GM04503 (cell line): ENCODE results near the gene PLBD1.

Experiments used
- DNase-seq: peaks from one replicate; pipeline ENCODE4 v3.0.0-alpha.2; 2012; ENCODE audit warnings: low read depth

The PLBD1 gene

DNA sequence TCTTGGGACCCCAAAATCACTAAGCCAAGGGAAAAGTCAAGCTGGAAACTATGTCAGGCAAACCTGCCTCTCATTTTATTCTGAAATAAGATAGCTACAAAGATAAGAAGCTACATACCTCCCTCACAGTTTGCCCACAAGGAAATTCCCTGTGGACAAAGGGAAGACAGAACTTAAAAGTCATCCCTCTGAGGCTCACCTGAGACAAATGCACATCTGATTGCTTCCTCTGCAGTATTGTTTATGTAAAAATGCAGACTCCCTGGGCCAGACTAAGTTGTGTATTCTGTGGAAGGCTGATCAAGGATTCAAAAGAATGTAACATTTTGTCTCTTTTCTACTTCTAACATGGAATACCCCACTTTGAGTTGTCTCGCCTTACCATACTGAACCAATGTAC is 2.5 kb upstream of the PLBD1 start:
- DNase-seq: no peak

DNA sequence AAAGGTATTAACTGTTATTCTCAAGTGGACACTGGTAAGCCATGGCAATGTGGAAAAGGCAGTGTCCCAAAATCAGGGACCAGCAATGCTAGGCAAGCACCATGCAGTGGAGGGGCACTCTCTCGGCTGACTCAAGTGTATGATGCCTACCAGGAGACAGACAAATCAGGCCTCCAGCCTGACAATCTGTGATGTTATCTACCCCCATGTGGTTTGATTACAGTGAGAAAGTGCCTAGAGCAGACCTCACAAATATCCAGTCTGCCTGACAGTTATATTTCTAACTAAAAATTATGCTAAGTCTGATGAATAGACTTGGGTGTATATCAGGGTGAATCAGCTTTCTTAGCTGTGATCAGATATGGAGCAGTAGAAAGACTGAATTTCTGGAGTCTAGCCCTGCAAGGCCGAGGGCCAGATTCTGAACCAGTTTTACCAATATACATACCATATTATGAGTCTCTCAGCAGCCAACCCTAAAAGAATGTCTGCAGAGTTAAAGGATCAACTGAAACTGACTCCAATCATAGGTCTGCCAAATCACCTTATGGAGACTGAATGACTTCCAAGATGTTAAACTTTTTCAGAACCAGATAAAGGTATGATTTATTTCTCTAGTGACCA is 3.2 kb downstream of the PLBD1 start:
- no peak for DNase-seq

DNA sequence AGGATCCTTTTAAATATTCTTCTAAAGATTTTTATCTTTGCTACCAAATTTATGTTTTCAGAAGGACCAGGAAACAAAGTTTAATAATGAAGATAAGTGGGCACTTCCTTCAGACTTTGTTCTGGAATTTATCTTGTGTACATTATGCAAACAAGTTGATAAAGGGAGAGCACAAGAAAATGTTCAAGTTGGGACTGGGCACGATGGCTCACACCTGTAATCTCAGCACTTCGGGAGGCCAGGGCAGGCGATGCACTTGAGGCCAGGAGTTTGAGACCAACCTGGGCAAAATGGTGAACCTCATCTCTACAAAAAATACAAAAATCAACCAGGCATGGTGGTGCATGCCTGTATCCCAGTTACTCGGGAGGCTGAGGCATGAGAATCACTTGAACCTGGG is 4.6 kb downstream of the PLBD1 start:
- no peak for DNase-seq

DNA sequence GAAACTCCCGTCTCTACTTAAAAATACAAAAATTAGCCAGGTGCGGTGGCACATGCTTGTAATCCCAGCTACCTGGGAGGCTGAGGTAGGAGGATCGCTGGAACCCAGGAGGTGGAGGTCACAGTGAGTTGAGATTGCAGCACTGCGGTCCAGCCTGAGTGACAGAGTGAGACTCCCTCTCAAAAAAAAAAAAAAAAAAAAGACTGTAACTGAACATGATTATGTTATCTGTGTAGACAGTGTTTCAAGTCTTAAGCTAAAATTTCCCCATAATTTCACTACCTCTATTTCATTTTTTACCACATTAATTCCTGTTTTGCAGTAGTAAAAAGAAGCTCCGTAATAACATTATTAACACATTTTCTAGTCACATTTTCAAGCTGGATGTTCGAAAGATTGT is 5.4 kb downstream of the PLBD1 start:
- DNase-seq: no peak

DNA sequence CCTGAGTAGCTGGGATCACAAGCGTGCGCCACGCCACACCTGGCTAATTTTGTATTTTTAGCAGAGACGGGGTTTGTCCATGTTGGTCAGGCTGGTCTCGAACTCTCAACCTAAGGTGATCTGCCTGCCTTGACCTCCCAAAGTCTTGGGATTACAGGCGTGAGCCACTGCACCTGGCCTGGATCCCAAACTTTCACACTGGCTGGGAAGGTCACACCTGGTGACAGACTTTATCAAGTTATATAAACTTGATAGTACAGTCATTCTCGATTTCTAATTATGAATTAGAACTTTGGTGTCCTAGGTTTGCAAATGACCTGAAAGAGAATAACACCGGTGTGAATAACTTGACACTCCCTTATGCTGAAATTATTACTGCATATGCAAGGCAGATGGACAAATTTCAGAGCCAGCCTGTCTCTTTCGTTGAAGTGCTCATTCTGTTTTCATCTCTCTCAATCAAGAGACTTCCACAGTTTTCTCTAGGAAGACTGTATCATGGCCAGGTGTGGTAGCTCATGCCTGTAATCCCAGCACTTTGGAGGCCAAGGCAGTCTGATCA is 5.9 kb downstream of the PLBD1 start:
- DNase-seq: no peak

DNA sequence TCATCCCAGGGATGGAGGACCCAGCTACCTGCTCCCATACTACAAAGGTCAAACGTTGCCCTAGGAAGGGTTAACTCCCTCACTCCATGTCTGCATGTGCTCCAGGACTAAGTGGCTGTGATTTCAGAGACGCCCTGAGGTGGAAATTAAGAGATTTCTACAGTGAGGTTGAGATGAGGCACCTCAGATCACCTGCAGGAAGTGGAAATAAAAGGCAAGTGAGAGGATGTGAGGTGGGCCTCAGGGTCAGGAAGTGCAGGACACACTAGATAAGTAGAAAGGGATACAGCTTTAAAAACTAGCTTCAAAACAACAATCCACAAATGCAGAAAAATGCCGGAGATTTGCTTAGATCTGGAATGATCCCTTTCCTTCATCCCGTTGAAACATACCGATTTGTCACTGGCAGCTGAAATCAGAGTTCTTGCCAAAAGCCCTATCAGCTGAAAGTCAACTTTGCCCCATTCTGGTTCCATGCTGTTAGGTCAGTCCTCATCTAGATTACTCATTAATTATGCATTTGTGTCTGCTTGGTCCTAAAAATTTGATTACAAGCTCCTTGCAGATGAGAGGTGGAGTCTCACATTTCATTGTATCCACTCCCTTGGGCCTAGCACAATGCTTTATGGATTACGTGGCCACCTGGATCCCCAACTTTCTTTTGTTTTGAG is 6.6 kb downstream of the PLBD1 start:
- DNase-seq: no peak

DNA sequence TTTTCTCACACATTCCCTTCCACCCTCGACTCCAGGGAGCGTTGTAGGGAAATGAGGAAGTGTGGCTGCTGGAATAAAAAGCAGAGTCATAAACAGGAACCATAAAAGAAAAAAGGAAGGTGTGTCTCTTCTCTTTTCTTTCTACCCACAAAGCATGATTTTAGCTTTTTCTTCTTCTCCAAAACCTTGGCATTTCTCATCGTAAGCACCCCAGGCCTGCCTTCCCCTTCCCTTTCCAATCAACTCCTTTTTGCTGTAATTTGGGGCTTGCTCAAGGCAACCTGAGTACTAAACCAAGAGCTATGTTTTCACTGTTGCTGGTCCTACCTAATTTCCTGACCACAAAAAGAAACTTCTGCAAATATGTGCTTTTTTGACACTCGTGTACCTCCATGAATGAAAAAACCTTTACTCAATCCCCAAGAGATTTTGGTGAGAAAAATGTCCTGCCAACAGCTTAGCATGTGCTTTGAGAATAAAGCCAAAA is 9.2 kb downstream of the PLBD1 start:
- DNase-seq: no peak

DNA sequence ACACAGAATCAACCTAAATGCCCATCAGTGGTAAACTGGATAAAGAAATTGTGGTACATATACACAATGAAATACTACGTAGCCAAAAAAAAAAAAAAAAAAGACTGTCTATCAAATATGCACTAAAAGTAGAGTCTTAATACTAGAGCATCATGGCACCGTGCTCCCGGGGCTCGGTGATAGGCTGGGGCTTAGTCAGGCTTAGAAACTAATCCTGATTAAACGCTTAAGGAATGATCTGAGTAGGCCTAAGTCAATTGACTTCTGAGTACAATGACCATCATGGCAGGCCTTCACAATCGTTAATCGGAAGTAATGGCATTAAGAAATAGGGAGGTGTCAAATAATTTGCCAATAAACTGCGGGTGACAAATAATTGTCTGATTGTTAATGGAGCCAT is 9.7 kb downstream of the PLBD1 start:
- no peak for DNase-seq

DNA sequence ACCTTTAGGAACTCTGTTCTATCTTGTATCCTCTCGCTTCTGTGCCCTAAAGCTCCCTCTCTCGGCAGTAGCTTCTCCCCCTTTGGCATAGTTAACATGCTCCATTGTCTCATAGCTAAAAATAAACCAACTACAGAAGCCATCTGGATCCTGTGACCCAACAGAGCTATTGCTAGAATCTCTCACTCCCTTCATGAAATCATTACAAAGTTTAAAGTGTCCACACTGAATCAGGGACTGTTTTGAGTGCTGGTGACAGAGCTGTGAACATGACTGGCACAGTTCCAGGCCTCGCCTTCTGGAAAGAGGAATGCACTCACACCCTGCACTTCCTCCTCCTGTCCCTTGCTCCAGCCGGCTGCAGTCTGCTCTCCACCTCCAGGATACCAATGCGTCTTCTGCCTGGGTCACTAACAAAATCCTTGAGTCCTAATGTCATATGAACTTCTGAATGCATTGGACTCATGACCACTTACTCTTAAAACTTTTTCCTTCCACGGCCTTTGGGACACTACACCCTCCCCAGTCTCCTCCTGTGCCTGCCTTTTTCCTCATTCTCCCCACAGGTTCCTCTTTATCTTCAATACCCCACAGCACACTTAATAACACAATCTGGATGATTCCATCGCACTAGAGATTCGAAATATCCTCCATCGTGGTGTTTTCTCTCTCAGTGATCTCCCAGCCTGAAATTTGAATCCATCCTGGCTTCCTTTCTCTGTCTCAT is 13.2 kb downstream of the PLBD1 start:
- no peak for DNase-seq

DNA sequence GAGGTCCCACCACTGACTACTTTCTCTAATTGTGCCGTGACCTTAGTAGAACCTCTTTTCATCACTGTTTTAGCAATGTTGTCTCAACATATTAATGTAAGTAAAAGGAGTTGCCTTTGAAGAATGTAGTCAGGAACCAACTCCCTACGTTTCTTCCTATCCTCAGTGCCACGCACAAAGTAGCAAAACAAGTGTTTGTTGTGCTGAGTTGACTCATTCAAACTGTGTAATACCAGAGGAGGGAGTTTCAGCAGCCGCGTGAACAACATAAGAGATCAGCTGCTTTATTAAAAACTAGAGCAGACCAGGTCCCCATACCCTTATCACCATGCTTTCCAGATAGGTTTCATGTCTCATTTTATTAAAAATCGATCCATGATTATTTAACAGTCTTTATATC is 19.1 kb downstream of the PLBD1 start:
- DNase-seq: no peak

DNA sequence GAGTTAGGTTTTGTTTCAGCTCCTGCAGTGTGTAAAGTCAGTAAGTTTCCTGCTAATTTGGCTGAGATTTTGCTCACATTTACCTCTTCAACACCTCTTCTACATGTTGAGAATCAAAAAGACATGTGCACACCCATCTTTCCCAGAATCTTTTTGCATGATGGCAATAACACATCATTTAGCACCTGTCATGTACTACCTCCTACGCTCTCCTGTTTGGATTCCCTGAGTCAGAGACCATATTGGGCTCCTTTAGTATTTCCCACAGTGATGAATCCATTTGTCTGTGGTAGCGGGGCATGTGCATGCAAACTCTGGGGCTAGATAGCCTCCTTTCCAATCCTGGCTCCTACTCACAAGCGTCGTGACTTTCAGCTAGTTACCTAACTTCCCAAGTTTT is 20.1 kb downstream of the PLBD1 start:
- DNase-seq: no peak

DNA sequence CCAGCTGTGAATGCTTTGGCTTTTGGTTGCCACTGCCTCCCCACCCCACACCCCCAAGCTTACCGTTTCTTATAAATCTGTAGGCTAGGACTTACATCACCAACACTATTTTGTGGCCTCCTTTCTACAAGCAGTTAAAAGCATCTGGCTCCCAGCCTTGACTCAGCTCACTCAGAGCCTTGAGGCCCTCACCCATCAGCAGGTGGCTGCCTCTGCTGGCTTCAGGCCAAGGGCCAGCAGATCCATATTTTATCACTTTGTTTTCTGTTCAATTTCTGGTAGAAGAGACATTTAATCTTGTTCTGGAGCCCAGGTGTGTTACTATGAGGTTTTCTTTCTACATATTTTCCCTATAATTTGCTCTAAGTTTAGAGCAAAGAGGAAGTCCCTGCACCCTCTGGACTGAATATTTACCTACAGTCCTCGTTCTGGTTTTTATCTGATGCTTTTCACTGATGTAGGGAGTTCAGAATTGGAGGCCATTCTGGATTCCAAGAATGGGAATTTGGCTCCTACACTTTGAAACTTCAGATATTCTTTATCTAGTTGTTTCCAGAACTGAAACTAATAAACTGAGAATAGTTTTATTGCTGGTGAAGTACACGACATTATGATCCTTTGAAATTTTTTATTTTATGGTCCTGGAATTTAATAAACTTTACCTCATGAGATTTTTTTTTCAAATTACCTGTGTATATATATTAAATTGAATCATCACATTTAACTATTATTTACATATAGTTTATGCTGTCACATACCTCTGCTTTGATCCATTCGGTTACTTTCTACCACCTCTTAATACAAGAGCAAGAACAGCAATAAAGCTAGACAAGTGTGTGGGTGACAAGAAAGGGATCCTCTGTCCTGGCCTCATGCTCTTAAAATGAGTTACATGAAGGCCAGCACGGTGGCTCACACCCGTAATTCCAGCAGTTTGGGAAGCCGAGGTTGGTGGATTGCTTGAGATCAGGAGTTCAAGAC is 22.2 kb downstream of the PLBD1 start:
- DNase-seq: no peak

DNA sequence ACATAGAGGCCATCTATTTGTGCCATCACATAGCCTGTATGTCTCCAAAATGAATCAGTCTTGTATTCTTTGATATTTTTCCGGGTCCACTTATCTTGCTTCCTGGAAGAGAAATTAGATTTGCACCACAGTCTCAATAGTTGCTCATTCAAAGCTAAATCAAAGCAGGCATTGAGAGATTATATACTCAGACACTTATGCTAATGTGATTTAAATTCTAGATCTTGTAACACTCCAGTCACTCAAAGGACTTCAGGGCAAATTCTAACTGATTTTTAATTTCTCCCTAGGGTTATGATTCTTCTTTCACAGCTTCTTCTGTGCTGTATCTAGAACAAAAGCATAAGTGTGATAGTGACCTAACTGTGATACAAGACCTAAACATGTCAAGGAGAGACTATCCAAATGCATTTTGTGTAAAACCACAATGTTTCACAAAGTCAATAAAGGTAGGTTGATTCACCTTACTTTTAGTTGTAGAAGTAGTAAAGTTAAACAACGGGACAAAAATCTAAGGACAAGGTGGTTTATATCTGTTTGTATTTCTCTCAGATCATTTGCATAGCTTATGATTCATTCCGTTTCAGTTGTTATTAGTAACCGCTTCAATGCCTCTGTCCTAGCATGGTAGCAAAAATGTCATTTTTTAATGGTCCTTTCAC is 26.8 kb downstream of the PLBD1 start:
- DNase-seq: no peak

DNA sequence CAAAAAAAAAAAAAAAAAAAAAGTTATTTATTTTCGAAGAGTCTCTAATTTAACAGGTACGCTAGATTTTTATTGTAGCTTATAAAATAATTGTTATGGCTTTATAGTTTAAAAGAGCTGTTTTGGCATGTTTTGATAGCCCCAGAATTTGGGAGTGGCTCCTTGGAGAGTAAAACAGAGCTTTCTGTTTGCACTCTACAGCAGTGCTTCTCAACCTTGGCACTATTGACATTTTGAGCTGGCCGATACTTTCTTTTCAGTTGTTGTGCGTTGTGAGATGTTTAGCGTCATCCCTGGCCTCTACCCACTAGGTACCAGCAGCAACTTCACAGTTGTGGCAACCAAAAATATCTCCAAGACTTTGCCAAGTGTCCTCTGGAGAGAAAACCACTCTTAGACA is 30.6 kb downstream of the PLBD1 start:
- DNase-seq: no peak

DNA sequence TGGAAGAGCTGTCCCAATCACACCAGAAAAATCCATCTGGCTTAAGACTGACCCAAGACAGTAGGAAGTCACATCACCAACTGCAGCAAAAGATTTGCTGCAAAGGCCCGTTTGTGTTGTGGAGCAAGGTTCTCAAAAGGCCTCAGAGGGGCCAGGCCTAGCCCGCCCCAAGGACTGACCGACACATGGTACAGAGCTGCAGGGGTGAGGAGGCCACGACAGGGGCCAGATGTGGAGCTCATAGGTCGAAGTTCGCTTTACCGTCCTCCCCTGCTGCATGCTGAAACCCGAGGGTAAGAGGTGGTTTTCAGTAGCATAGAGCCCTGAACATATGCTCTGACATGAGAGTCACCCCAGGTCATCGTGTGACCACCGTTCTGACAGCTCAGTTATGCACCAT is 35.5 kb downstream of the PLBD1 start:
- DNase-seq: no peak

DNA sequence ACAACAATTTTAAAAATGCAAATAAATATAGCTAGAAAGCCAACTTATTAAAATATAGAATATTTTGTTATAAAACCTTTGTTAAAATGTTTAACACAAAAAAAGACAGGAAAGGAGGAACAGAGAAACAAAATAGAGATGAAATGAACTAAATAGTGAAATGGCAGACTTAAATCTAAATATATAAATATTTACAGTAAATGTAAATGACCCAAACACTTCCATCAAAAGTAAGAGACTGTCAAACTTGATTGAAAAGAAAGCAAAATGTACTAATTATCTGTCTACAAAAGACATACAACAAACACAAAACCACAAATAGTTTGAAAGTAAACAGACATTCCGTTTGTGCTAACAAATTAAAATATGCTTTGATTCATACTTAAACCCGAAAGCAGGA is 41.7 kb downstream of the PLBD1 start:
- no peak for DNase-seq

DNA sequence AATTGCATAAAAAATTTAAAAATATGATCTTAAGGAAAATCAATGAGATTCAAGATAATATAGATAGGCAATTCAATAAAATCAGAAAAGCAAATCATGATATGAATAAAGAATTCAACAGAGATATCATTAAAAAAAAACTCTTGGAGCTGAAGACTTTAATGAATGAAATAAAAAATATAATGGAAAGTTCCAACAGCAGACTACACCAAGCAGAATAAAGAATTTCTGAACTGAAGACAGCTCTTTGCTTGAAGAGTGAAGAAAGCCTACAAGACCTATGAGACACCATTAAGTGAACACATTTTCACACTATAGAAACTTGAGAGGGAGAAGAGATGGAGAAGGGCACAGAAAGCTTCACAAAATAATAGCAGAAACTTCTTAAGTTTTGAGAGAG is 45.9 kb downstream of the PLBD1 start:
- DNase-seq: no peak

DNA sequence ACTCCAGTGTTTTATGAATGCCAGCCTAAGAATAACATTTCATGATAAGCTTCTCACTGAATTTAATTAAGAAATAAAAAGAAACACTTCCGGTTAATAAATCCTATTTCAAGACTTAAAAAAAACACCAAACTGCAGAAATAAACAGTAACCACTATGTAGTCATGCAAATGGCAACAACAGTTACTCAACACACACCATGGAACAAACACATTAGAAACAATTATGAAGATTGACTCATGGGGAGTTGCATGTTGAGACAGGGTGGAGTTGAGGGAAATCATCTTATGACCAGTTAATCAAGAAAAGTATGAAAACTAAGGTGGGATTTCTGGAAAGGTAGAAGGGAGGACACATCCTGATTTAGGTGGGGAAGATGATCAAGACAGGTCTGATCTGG is 52.7 kb downstream of the PLBD1 start:
- DNase-seq: no peak

DNA sequence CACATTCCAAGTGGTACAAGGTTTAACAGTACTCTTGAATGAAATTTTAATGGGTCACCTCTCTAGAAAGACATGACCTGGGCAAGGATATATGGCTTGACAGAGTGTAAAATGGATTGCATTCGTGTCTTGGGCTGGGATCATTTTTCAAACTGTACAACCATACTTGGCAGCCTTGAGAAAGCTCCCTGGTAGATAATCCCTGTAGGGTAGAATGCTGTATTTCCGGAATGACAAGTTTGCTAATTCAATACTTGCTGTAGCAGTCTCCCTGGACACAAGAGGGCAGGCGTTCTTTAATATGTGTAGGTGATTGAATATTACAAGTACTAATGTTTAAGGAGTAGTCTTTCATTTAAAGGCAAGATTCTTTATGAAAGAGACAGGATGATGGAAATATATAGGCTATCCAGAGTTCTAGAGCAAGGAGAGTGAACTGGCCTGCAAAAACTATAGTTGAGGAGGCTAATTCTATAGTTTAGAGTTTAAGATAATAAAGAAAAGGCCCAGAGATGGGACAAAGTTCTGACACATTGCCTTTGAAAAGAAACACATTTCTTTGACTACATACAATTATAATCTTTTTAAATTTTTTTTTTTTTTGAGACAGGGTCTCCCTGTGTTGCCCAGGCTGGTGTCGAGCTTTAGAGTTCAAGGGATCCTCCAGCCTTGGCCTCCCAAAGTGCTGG is 53.4 kb downstream of the PLBD1 start:
- no peak for DNase-seq

DNA sequence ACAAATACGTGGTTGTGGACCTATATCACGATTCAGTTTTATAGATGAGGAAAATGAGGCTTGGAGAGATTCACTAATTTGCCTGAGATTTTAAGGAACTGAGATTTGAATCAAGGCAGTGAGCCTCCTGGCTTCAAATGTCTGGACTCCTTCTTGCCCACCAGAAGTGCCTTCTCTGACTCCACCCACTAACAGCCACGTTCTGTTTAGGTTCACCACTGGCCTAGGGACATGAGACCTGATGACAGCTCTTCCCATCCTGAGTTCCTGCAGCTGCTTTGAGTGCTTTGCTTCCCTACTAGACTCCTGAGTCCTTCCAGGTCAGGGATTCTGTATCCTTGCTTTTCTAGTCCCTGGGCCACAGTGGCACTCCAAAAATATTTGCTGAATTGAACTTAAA is 57.1 kb downstream of the PLBD1 start:
- no peak for DNase-seq
